SK-N-MC (cell line): Measurements from ENCODE around the gene NNT.

Source experiments
- EZH2 ChIP-seq: fragments of 200-600 bp; sonication (generic); IDR thresholded peaks from one replicate; pipeline ENCODE4 v1.6.1; 2017; ENCODE audit warnings: antibody characterized with exemption
- FOXP2 ChIP-seq: optimal IDR thresholded peaks from 2 replicates; pipeline ENCODE3; 2011; ENCODE audit warnings: mild to moderate bottlenecking, moderate library complexity; ENCODE audit not compliant: insufficient read depth; ENCODE audit errors: extremely low read length, control extremely low read depth
- POLR2AphosphoS5 ChIP-seq: IDR thresholded peaks from 2 replicates; pipeline ENCODE4 v1.6.1; 2012; ENCODE audit warnings: mild to moderate bottlenecking, low read depth, low read length, borderline replicate concordance

GRCh38 chr5:43613370-43613769 is 10.4 kb downstream of the NNT start:
- TF ChIP-seq POLR2AphosphoS5, result no peak
- TF ChIP-seq EZH2, result no peak
- no peak for TF ChIP-seq FOXP2
